ENCODE measurements around the gene MST1R.
"Not testable (repeated sequence)": the region's sequence is repeated elsewhere in the genome, so short reads cannot be mapped to it uniquely, and the experiment has no call there.

The MST1R gene

GRCh38 chr3:49903451-49904424 lies at the start of gene MST1R:
MST1R (minus strand) TSS chr3:49903873; CDS start chr3:49903609, 264 bp downstream.
- peak; percentile 78 to 84 for DNase-seq
- no peak for TF ChIP-seq GATA1 (IDR thresholded peaks at IDR 0.05; ENCODE audit: low read depth, low read length)
- peak; percentile 54 for TF ChIP-seq POLR2A (IDR thresholded peaks at IDR 0.05; ENCODE audit: low read length)

- no peak for DNase-seq
- no peak for TF ChIP-seq GATA1 (IDR thresholded peaks at IDR 0.05; ENCODE audit: low read depth, low read length)
- TF ChIP-seq POLR2A (IDR thresholded peaks at IDR 0.05; ENCODE audit: low read length) = no peak
These were observed 49.3 kb upstream of the MST1R start for GRCh38 chr3:49952924-49953323.

- TF ChIP-seq POLR2A (IDR thresholded peaks at IDR 0.05; ENCODE audit: low read length) = no peak
- no peak for TF ChIP-seq GATA1 (IDR thresholded peaks at IDR 0.05; ENCODE audit: low read depth, low read length)
- no peak for DNase-seq
These were observed 39.0 kb upstream of the MST1R start for GRCh38 chr3:49942651-49943050.

GRCh38 chr3:49940667-49941249 lies 37.1 kb upstream of the MST1R start:
- TF ChIP-seq POLR2A (IDR thresholded peaks at IDR 0.05; ENCODE audit: low read length) (no peak), GATA1 (IDR thresholded peaks at IDR 0.05; ENCODE audit: low read depth, low read length) (no peak)
- peak in 1 of 2 experiments; percentile 44 for DNase-seq

- DNase-seq = peak; percentile 98
- TF ChIP-seq GATA1 (IDR thresholded peaks at IDR 0.05; ENCODE audit: low read depth, low read length) (no peak), POLR2A (IDR thresholded peaks at IDR 0.05; ENCODE audit: low read length) (peak; percentile 97)
These were observed 36.4 kb upstream of the MST1R start, which contains the start of gene RBM6 for GRCh38 chr3:49939858-49940666. RBM6 (plus strand) TSS chr3:49940150; CDS start chr3:49962642, 22,492 bp downstream.

- peak in 1 of 2 experiments; percentile 22 for DNase-seq
These were observed 33.4 kb upstream of the MST1R start for GRCh38 chr3:49937090-49937489.

GRCh38 chr3:49932281-49932680 lies 28.6 kb upstream of the MST1R start:
- DNase-seq = not testable (repeated sequence)

More at GRCh38 chr3:49937090-49937489, 33.4 kb upstream of the MST1R start:
- TF ChIP-seq POLR2A (IDR thresholded peaks at IDR 0.05; ENCODE audit: low read length) = no peak
- TF ChIP-seq GATA1 (IDR thresholded peaks at IDR 0.05; ENCODE audit: low read depth, low read length) = no peak

- no peak for DNase-seq
- no peak for TF ChIP-seq POLR2A (IDR thresholded peaks at IDR 0.05; ENCODE audit: low read length)
- no peak for TF ChIP-seq GATA1 (IDR thresholded peaks at IDR 0.05; ENCODE audit: low read depth, low read length)
These were observed 27.2 kb upstream of the MST1R start for GRCh38 chr3:49930922-49931321.

- DNase-seq = no peak
- no peak for TF ChIP-seq POLR2A (IDR thresholded peaks at IDR 0.05; ENCODE audit: low read length)
- no peak for TF ChIP-seq GATA1 (IDR thresholded peaks at IDR 0.05; ENCODE audit: low read depth, low read length)
These were observed 26.6 kb upstream of the MST1R start for GRCh38 chr3:49930168-49930690.

- peak; percentile 91 to 95 for DNase-seq
- TF ChIP-seq GATA1 (IDR thresholded peaks at IDR 0.05; ENCODE audit: low read depth, low read length) (no peak), POLR2A (IDR thresholded peaks at IDR 0.05; ENCODE audit: low read length) (peak; percentile 63)
These were observed 25.9 kb upstream of the MST1R start, which contains the start of gene MON1A for GRCh38 chr3:49929291-49930167. MON1A (minus strand) TSS chr3:49929811; CDS start chr3:49913346, 16,465 bp downstream.

GRCh38 chr3:49928481-49929017 lies 24.9 kb upstream of the MST1R start:
- TF ChIP-seq GATA1 (IDR thresholded peaks at IDR 0.05; ENCODE audit: low read depth, low read length) (no peak), POLR2A (IDR thresholded peaks at IDR 0.05; ENCODE audit: low read length) (no peak)
- DNase-seq = no peak

- TF ChIP-seq POLR2A (IDR thresholded peaks at IDR 0.05; ENCODE audit: low read length) = no peak
- no peak for TF ChIP-seq GATA1 (IDR thresholded peaks at IDR 0.05; ENCODE audit: low read depth, low read length)
- DNase-seq = no peak
These were observed 24.1 kb upstream of the MST1R start for GRCh38 chr3:49927798-49928197.

Measured in erythroblast (primary cell).